Hematopoietic multipotent progenitor cell treated with erythropoietin and hydrocortisone succinate and interleukin-3 and kit ligand, for 6 days (in vitro differentiated cells): ENCODE results near the gene TM2D1.
A peak's percentile ranks its signal among the peaks of the same experiment; 100 is the strongest.
"Not testable (repeated sequence)": the region's sequence is repeated elsewhere in the genome, so short reads cannot be mapped to it uniquely, and the experiment has no call there.

ENCODE experiments used
- DNase-seq: peaks from one replicate; pipeline ENCODE4 v3.0.0-alpha.2; 2015

Gene TM2D1

GRCh38 chr1:61724813-61725694 is at the start of gene TM2D1:
TSS of gene TM2D1 (minus strand) at chr1:61725141. CDS start at chr1:61725120, 21 bp downstream.
- peak; percentile 95 for DNase-seq

DNA sequence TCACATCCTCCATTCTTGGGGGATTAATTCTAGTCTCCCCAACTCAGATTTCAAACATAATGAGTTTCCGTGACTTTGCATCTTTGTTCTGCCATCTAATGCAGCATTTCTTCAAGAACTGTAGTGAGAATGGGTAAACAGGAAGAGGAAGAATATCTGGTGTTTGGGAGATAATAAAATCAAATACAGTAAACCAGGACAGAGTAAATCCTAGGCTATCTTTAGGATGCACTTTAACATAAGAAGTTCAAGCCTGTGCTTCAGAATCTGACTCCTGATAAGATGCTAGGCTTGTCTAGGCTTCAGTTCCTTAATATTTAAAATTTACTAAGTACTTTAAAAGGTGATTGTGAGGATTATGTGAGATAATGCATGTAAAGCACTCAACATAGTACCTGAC is 45.2 kb upstream of the TM2D1 start:
- no peak for DNase-seq

DNA sequence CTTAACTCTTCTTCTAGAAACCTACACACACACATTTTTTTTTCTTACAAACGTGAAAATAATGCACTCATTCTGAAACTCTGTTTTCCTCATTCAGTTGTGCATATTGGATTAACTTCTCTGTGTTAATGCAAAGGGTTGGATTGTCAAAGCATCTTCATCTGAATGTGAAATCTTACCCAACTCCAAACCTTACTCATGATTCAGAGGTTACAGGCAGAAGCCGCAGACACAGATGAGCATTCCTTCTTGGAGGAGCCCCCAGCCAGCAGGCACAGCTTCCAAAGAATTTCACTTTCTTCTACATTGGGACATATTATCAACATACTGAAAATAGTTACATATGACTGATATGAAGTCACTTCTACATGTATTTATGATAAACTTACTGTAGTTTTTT is 33.0 kb upstream of the TM2D1 start:
- DNase-seq = no peak

- DNase-seq = no peak
These were observed 31.8 kb upstream of the TM2D1 start for GRCh38 chr1:61756773-61757172.

DNA sequence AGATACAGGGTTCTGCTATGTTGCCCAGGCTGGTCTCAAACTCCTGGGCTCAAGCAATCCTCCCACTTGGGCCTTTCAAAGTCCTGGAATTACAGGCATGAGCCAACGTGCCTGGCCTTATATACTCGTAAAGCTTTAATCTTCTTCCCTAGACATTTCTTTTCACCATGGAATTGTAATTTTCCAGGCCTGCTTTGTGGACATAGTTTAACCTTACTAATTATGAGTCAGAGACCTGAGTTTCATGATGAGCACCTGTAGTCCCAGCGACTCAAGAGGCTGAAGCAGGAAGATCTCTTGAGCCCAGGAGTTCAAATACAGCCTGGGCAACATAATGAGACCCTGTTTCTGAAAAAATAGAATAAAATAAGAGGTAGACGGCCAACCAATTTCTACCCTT is 29.6 kb upstream of the TM2D1 start:
- no peak for DNase-seq

DNA sequence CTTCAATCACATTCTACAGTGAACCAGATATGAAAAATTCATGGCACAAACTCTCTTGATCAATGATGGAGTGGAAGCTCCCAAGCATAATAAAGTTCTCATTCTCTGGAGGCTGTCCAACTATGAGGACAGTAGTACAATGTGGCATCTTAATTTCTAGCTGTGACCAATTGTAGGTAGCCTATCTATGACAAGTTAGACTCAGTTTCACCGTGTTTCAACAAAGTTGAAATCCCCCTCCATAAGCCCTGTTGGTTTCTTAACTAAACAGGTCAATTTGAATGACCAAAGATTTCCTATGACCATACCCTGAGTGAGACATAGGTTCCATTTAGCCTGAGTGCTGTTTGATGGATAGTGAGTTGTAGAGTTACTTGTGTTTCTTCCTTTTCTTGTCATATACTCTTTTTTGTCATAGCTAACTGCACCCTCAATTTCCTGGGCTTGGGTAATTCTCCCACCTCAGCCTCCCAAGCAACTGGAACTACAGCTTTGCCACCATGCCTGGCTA is 29.1 kb upstream of the TM2D1 start:
- DNase-seq = no peak

DNA sequence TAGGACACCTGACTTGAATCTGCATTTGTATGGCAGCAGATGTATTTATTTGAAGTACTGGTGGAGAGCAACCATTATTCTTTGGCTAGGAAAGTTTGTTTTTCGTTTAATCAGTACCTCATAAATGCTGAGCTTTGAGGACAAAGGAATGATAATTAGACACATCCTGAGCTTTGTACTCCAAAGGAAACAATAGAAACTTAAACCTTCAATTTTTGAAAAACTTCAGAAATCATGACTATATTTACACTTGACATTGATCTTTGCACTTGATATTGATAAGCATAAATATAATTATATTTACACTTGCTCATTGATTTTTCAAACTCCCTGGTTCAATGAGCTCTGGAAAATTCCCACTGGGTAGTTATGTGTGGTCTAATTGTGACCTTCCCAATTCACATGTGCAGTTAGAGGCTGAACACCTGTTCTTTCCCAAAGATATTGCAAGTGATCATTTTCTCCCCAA is 28.0 kb upstream of the TM2D1 start:
- DNase-seq = no peak

GRCh38 chr1:61749574-61749973 is 24.6 kb upstream of the TM2D1 start:
- DNase-seq = no peak

DNA sequence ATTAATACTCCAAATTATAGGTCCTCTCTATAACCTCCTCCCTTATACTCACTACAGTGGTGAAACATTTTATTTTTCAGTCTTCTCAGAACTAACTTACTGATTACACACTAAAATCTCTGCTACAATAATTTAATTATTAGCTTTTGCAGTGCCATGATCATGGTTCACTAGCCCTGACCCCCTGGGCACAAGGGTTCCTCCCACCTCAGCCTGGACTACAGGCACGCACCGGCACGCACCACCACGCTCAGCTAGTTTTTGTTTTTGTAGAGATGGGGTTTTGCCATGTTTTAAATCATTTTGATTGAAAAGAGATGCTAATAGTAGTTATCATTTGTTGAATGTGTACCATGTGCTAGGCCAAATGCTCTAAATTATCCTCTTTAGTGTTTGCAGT is 23.6 kb upstream of the TM2D1 start:
- DNase-seq = no peak

DNA sequence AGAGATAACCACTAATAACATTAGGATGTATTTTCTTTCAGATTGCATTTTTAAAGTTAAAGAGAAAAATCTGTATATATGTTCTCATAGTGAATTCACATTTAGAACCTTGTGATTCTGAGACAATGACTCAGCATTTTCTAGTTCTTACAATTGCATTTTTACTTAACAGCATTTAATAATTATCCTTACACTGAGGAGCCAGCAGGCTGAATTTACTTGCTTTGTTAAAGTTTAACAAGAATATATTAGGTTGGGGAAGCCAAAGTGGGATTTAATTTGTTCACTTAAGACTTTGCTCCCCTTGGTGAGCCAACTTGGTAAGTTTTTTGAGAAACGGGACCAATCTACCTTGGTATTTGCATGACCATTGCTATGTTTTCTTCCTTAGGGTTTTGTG is 21.9 kb upstream of the TM2D1 start:
- peak; percentile 67 for DNase-seq

GRCh38 chr1:61743716-61744580 is 19.0 kb upstream of the TM2D1 start:
- no peak for DNase-seq

DNA sequence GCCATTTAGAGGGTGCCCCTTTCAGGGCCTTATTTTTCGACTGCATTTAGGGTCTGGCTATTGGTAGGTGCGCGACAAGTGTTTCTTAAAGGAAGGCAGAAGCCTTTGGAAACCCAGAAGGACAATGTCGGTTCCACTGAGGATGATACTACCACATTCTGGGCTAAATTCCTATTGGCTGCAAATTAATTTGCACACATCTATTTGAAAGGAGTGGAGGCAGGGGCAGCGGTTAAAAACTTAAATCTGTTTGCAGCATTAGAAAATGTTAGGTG is 18.4 kb upstream of the TM2D1 start:
- DNase-seq = no peak

DNA sequence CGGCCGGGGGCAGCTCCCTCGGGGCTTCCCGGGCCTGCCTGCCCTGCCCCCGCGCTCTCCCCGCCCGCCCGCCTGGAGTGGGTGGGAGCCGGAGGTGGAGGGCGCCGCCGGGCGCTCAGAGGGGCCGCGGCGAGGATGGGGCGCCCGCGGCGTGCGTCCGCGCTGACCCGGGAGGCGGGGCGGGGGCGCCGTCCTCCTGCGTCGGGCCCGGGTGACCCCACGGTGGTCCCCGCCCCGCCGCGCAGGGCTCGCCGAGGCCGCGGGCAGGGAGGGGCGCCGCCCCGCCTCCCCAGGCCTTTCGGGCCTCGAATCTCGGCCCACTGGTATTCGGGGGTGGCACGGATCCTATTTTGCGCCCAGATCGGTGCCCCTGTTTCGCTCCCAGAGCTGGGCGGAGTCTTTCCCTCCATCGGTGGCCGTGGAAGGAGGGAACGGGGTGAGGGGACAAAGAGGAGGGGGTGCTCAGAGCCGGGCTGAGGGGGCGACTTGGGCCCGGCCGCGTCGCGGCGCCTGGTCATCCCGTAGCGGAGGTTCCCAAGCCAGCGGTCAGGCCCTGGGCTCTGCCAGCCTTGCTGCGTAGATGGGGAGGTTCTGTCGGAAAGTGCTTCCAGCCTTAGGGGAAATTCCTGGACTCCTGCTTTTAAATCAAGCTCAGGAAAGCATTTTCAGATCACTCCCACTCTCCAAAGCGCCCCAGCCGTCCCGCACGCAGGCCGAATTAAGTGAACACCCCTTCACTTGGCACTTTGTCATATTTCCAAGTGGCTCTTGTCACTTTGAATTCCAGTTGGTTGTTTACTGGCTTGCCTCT is 17.9 kb upstream of the TM2D1 start:
- peak; percentile 14 for DNase-seq

DNA sequence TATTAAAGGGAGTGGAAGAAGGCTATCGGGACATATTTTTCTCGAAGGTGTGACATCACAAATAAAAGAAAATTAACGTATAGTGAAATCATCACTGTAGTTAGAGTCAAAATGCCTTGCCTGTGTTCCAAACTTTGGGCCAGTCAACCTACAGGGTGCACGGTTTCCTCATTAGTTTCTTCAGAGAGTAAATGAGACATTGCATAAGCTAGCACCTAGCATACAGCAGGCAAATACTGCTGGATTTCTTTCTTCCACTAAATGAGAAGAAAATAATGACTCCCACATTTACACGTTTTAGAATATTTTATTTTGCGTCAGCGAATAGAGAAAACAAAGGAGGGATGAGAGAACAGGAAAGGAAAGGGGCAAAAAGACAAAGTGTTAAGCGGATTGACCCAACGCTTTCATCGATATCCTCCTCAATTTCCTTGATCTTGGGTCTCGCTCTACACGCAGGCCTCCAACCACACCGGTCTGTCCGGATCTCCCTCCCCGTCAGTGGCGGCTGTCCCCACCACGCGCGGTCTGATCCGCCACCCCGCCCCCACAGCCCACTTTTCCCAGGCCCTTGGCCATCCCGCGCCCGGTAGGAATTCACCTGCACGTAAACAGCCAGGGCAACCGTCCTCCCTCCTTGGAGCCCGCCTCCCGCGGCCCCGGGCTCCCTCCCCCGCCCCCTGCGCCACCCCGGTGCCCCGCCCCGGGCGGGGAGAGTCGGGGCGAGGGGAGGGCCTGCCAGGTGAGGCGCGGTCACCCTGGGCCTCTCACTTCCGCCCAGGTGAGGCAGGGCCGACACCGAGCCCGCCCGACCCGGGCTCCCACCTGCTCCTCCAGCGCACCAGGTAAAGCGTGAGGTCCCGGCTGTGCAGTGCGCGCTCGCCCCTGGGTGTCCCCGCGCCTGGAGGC is 17.0 kb upstream of the TM2D1 start, which contains the start of gene PATJ:
Gene PATJ, plus strand, starts transcription at position 770 of the 909 bp plus-strand sequence. CDS start 20,413 bp downstream, outside the sequence.
- peak; percentile 31 for DNase-seq

GRCh38 chr1:61740751-61741700 is 16.1 kb upstream of the TM2D1 start:
- peak; percentile 30 for DNase-seq

DNA sequence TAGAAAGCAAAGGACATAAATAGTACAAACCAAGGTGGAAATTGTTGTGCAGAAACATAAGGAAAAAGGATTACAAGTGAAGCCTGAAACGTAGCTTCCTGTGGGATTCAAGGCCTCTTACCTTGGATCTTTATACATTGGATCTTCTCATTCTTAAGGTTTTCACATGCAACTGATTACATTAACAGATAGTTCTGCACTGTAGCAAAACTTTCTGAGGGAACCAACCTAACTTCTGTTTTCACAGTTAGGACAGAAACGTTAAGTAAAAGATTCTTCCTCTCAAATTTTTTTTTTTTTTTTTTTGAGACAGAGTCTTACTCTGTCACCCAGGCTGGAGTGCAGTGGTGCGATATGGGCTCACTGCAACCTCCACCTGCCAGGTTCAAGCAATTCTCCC is 7.8 kb upstream of the TM2D1 start:
- DNase-seq = no peak

DNA sequence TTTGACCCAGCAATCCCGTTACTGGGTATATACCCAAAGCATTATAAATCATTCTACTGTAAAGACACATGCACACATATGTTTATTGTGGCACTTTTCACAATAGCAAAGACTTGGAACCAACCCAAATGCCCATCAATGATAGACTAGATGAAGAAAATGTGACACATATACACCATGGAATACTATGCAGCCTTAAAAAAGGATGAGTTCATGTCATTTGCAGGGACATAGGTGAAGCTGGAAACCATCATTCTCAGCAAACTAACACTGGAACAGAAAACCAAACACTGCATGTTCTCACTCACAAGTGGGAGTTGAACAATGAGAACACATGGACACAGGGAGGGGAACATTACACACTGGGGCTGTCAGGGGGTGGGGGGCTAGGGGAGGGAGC is 5.7 kb upstream of the TM2D1 start:
- DNase-seq = not testable (repeated sequence)

DNA sequence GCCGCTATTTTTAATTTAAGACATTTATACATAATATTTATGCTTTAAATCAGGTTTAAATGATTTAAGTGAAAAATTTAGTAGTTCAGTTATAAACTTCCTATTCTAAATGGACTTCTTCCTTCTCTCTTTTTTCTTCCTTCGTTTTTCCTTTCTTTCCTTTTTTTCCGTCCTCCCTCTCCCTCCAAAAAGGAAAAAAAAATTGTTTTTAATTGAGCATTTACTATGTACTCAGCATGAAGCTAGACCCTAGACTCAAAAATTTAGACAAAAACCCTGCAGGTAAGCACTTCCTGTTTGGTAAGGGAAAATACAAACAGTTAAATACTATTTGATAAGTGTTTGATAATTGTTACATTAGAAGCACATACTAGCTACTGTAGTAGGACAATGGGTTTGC is 2.6 kb upstream of the TM2D1 start:
- no peak for DNase-seq

GRCh38 chr1:61724506-61724812 is 482 bp downstream of the TM2D1 start:
- DNase-seq = peak; percentile 42

DNA sequence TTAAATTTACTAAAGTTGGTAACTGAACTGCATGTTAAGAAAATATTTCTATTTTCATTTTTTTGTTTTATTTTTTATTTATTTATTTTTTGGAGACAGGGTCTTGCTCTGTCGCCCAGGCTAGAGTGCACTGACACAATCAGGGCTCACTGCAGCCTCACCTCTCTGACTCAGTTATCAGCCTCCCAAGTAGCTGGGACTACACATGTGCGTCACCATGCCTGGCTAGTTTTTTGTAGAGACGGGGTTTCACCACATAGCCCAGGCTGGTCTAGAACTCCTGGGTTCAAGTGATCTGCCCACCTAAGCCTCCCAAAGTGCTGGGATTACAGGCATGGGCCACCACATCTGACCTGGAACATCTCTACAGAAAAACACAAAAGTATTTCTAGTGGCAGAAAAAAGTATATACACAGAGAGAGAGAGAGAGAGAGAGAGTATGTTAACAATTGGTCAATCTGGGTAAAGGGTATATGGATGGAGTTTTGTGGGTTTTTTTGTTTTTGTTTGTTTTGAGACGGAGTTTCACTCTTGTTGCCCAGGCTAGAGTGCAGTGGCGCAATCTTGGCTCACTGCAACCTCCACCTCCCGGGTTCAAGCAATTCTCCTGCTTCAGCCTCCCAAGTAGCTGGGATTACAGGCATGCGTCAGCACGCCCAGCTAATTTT is 5.8 kb downstream of the TM2D1 start:
- not testable (repeated sequence) for DNase-seq
